ENCODE data around the gene ISG15. TPM values are rescaled to one million over a fixed set of nuclear protein-coding genes. Genes with fewer than 3 reads are reported as not detected.
A peak's percentile ranks its signal among the peaks of the same experiment; 100 is the strongest.

Gene ISG15
- total and polyA plus RNA-seq, 9 of the 15 experiments (the other 6 are each of a cell fraction or from before 2014, with no cell fraction given) = 0.40 to 58.3 (median 12.2) TPM

DNA sequence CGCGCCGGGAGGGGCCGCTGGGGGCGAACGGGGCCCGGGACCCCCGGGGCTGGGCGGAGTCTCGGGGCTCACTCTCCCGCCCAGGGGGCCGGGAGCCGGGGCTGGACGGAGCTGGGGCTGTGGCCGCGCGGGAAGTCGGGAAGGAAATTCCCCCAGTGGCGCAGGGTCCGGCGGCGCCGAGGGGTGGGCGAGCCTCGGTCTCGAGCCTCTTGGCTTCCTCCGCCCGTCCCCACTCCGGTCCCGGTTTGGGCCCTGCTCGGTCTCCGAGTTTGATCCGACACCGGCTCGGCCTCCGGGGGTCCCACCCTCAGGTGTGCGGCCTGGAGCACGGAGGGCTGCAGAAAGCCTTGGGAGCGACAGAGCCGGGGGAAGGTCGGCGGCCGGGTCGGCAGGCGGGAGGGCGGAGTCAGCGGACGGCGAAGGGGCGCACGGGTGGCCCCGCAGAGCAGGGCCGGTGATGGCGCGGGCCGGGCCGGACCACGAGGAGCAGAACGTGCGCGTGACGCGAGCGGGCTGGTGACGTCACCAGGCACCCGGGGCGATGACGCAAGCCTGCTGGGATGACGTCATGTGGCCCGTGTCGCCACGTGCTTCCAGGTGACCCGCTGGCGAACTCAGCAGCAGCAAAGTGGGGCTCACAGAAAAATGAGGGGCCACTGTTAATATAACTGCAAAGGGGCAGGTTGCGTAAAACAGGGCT lies 12.8 kb upstream of the ISG15 start (continued):
- TF ChIP-seq, protein P1, sequence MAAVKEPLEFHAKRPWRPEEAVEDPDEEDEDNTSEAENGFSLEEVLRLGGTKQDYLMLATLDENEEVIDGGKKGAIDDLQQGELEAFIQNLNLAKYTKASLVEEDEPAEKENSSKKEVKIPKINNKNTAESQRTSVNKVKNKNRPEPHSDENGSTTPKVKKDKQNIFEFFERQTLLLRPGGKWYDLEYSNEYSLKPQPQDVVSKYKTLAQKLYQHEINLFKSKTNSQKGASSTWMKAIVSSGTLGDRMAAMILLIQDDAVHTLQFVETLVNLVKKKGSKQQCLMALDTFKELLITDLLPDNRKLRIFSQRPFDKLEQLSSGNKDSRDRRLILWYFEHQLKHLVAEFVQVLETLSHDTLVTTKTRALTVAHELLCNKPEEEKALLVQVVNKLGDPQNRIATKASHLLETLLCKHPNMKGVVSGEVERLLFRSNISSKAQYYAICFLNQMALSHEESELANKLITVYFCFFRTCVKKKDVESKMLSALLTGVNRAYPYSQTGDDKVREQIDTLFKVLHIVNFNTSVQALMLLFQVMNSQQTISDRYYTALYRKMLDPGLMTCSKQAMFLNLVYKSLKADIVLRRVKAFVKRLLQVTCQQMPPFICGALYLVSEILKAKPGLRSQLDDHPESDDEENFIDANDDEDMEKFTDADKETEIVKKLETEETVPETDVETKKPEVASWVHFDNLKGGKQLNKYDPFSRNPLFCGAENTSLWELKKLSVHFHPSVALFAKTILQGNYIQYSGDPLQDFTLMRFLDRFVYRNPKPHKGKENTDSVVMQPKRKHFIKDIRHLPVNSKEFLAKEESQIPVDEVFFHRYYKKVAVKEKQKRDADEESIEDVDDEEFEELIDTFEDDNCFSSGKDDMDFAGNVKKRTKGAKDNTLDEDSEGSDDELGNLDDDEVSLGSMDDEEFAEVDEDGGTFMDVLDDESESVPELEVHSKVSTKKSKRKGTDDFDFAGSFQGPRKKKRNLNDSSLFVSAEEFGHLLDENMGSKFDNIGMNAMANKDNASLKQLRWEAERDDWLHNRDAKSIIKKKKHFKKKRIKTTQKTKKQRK (IDR thresholded peaks at IDR 0.05; ENCODE audit: borderline replicate concordance, low read depth, low read length) = no peak
- TF ChIP-seq NCOA1 (IDR thresholded peaks at IDR 0.05; ENCODE audit: low read depth) (peak; percentile 99), ILF3 (IDR thresholded peaks at IDR 0.05; ENCODE audit: borderline replicate concordance) (no peak; the same call in 1 of the 2 replicates), ZNF146 (CRISPR knock-in tag; IDR thresholded peaks at IDR 0.05; ENCODE audit: unreplicated experiment) (no peak), BMI1 (IDR thresholded peaks at IDR 0.05; ENCODE audit: low read length) (no peak), RNF2 (IDR thresholded peaks at IDR 0.05) (peak; percentile 85; the same call in 1 of the 2 replicates), ZBTB12 (CRISPR knock-in tag; IDR thresholded peaks at IDR 0.05) (peak; percentile 100), ATF1 (CRISPR knock-in tag; IDR thresholded peaks at IDR 0.05) (peak; percentile 96), ATF1 (tag; IDR thresholded peaks at IDR 0.05) (peak; percentile 100), NFIX (CRISPR knock-in tag; IDR thresholded peaks at IDR 0.05; ENCODE audit: low read depth) (0 out of 2 replicates have a peak, but pooled peaks have one; percentile 12), MYC (IDR thresholded peaks at IDR 0.05; ENCODE audit: low read depth, low read length) (peak; percentile 100), MYC (CRISPR knock-in tag; IDR thresholded peaks at IDR 0.05; ENCODE audit: borderline replicate concordance, low read depth) (peak; percentile 95; the same call in 1 of the 2 replicates), RBM15 (IDR thresholded peaks at IDR 0.05; ENCODE audit: insufficient read depth, low read length) (no peak), XRCC4 (IDR thresholded peaks at IDR 0.05; ENCODE audit: extremely low read depth, insufficient read depth, insufficient read length) (no peak), CCAR2 (IDR thresholded peaks at IDR 0.05; ENCODE audit: low read depth, low read length) (no peak), SFPQ (IDR thresholded peaks at IDR 0.05; ENCODE audit: low read depth, low read length) (no peak), SMAD2 (IDR thresholded peaks at IDR 0.05; ENCODE audit: low read depth, low read length) (no peak)
- TF ChIP-seq, protein P2, sequence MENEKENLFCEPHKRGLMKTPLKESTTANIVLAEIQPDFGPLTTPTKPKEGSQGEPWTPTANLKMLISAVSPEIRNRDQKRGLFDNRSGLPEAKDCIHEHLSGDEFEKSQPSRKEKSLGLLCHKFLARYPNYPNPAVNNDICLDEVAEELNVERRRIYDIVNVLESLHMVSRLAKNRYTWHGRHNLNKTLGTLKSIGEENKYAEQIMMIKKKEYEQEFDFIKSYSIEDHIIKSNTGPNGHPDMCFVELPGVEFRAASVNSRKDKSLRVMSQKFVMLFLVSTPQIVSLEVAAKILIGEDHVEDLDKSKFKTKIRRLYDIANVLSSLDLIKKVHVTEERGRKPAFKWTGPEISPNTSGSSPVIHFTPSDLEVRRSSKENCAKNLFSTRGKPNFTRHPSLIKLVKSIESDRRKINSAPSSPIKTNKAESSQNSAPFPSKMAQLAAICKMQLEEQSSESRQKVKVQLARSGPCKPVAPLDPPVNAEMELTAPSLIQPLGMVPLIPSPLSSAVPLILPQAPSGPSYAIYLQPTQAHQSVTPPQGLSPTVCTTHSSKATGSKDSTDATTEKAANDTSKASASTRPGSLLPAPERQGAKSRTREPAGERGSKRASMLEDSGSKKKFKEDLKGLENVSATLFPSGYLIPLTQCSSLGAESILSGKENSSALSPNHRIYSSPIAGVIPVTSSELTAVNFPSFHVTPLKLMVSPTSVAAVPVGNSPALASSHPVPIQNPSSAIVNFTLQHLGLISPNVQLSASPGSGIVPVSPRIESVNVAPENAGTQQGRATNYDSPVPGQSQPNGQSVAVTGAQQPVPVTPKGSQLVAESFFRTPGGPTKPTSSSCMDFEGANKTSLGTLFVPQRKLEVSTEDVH (IDR thresholded peaks at IDR 0.05; ENCODE audit: low read depth, partially characterized antibody) = peak; percentile 95
